ENCODE measurements around the gene ADAT2.

The ADAT2 gene

DNA sequence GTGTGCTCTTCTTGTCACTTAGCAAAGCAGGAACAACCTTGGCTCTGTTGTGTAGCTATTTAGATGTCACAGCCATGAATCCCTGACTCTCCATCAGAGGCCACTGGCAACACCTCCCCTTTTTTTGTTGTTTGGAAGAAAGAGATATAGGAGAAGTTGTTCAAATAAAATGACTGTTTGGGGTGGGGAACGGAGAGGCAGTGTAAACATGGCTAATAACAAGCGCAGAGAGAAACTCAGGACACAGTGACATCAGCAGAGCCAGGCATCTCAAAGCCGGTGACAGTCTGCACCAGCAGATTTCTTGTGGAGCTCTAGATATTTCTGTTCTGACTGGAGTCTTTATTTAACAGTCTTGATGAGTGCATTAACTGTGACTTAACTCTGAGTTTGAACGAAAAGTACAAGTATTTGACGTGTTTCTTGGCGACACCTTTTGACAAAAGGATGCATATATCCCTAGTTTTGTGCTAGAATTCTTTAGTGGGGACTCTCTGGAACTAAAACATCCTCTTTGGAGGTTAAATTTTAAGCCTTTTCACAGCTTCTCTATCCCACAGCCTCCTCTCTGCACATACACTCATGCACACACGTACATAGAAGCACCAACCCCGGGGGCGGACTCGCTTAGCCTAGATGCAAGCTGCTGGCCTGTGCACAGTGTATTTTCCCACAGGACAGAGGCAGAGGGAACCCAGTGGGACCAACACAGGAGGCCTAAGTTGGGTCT lies 53.8 kb downstream of the ADAT2 start:
- DNase-seq, result no peak

DNA sequence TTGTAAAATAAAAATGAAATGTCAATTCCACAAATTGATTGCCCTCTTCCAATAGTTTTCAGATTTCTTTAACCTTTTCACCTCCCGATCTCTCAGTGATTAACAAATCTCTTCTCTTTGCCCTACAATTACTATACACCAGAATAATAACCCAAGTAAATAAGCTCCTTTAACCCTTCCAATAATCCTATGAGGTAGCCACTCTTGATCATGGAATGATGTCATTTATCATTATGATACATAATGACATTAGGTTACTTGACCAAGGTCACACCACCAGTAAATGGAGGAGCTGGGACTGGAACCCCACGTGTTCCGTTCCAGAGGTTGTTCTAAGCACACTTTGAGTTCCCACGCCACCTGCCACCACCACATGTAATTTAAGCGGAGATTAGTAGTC lies 54.8 kb downstream of the ADAT2 start:
- DNase-seq, result no peak

DNA sequence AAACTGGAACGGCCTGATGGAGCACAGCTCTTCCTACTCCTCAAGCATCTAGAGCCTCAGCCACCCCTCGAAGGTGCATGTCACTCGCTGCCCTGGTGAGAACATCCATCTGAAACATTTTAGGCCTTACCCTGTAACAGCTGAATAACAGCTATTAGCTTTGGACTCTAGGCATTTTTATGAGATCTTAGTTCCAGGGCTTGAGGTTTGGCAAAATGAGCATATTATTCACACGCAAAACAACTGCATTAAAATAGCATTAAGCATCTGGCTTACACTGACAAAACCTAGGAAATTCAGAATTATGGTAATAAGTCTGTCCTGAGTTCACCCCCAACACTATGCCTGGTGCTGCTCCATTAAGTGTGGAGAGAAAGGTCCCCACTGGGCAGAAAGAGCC lies 56.1 kb downstream of the ADAT2 start:
- no peak for DNase-seq

DNA sequence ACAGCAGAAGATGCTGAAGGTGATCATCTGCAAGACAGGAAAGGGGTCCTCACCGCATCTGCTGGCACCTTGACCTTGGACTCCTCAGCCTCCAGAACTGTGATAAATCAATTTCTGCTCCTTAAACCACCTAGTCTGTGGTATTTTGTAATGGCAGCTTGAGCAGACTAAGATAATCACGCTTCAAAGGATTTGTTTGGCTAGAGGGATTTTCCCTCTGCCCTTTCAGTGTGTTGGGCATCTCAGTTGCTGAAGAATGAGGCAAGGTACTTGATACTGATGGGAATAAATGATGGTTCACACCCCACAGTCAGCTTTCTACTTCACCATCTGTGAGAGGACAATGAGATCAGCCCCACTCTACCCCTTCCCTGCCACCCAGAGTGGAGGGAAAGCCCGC lies 60.2 kb downstream of the ADAT2 start:
- no peak for DNase-seq

DNA sequence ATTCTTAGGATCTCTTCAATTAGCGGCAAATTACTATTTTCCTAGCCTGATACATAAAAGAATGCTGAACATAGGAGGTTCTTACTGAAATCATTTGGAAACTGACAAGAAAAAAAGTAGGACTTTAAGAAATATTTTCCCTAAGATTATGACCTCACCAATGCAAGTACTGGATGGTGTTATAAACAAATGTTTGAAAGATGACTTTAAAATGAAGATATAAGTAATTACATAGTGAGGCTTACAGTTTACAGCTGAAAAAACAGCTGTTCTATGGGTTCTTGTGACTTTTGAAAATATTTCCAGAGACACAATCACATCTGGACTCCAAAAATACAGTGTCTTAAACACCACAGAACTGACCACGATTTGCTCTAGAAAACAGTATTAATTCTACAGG lies 64.9 kb downstream of the ADAT2 start:
- DNase-seq, result no peak

DNA sequence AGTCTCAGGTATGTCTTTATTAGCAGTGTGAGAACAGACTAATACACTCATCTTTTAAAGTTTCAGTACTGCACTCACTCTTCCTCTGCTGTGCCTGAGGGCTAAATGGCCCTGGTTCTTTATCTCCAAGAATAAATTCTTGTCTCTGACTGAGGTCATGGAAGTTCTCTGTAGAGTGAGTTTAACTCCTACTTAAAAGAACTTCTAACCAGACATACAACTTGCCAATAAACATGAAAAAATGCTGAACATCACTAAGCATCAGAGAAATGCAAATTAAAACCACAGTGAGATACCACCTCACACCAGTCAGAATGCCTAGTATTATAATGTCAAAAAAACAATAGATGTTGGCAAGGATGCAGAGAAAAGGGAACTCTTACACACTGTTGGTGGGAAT lies 73.6 kb downstream of the ADAT2 start:
- DNase-seq, result no peak

DNA sequence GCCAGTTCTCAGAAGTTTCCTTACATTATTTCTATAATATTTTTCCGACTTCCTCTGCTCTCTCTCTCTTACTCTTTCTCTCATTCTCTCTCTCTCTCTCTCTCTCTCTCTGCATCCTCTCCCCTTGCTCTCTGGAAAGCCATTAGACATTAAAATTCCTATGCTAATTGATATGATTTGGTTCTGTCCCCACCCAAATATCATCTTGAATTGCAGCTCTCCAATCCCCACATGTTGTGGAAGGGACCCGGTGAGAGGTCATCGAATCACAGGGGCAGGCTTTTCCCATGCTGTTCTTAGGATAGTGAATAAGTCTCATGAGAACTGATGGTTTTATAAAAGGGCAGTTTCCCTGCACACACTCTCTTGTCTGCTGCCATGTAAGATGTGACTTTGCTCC lies 74.1 kb downstream of the ADAT2 start:
- DNase-seq, result no peak

DNA sequence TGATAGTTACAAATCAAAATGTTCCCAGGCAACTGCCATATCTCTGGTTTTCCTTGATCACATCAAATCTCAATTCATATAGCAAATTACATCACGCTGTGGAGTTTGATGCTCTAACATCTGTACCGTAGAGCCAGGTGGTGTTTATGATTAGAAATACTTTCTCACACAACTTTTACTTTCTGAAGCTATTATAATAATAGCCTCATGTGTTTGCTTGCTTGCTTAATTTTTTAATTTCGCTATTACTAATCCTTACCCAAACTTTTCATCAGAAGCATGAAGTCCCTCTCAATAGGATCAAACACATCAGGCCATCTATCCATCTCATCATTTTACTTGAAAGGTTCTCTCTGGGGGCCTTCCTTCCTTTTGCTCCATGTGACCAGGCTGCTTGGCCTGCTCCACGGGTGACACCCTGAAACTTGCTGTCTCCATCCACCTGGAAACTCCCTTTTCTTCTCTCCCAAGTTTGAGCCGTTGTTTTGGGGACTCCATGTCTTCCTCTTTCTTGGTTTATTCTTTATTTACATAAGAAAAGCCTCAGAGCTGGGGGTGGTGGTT lies 75.4 kb downstream of the ADAT2 start:
- no peak for DNase-seq

DNA sequence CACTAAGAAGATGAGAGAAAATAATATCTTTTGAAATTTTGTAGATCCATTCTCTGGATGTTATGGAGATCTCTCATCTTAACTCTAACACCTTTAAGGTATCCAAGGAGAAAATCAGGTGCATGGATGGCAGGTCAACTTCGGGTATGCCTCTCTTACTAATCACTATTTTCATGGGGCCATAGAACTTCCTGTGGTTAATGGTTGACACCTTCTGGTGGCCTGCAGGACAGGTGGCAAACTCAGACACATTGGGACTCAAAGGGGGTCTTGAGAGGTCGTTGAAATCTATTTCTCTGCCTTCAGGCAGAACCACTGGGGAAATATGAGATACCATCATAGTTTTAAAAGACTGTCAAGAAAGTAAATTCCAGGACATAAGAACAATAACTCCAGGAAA lies 76.5 kb downstream of the ADAT2 start:
- no peak for DNase-seq

All from stimulated activated CD4-positive, alpha-beta T cell treated with anti-CD3 and anti-CD28 coated beads, Interleukin-2, amount 100 ng/mL, for 24 hours (primary cell).